Measurements from ENCODE around the gene CREB5. TPM values are rescaled to one million over a fixed set of nuclear protein-coding genes. Genes with fewer than 3 reads are reported as not detected.

CREB5 gene
- total and polyA plus RNA-seq, 2 of the 8 experiments (the other 6 are each of a cell fraction or from before 2014, with no cell fraction given) = 2.4 to 2.7 TPM

- H3K56ac ChIP-seq (replicated peaks; ENCODE audit: insufficient read length, low read depth, low read length) = no peak overlapping the region
- no peak overlapping the region for H4K5ac ChIP-seq (ENCODE audit: insufficient read length, low read depth, low read length)
- H4K91ac ChIP-seq (replicated peaks; ENCODE audit: insufficient read length, low read length) = no peak overlapping the region
- 0 out of 2 replicates have a peak overlapping the region, but pooled peaks have one; percentile 9 for H2BK15ac ChIP-seq (ENCODE audit: low read length)
- no peak overlapping the region for H3K9ac ChIP-seq (replicated peaks in 1 of 4; ENCODE audit: extremely low read depth in 1 of 4, low read depth in 3 of 4, low read length in 3 of 4)
- H3K4me1 ChIP-seq (replicated peaks in 1 of 4; ENCODE audit: control insufficient read depth in 3 of 4, insufficient read depth in 4 of 4, low read length in 3 of 4) = peaks cover 3 to 10% (median 6%) of the 10 kb centered on the region in 4 experiments; a peak in 3 of 7 replicates
- H2BK20ac ChIP-seq (ENCODE audit: low read length) = no peak overlapping the region
- H3K27ac ChIP-seq (ENCODE audit: low read depth, low read length) = no peak overlapping the region
- WGBS, 2 experiments (ENCODE audit: extremely low coverage in 1 of 2, insufficient coverage in 1 of 2, insufficient read length in 1 of 2, insufficient replicate concordance in 2 of 2, low coverage in 1 of 2, low lambda C conversion rate in 2 of 2, missing lambda C conversion rate in 1 of 2) = 87% methylated on average over 2 of the region's 2 CpGs; no CpG with 5 or more reads in 1 of the 2 experiments
- H3K9me3 ChIP-seq (ENCODE audit: insufficient read depth in 2 of 2, low read depth in 1 of 2, low read length in 1 of 2) = no peaks in the 10 kb centered on the region
- no peak overlapping the region for H4K8ac ChIP-seq (ENCODE audit: extremely low read depth, insufficient read depth, low read length)
- H4K20me1 ChIP-seq (replicated peaks in 1 of 2; ENCODE audit: control insufficient read depth in 1 of 2, insufficient read depth in 2 of 2, low read length in 2 of 2) = no peaks in the 10 kb centered on the region
- no peaks in the 10 kb centered on the region for H3K79me2 ChIP-seq (ENCODE audit: control insufficient read depth in 1 of 2, insufficient read depth in 2 of 2, low read length in 2 of 2)
- no peaks in the 10 kb centered on the region for H3K23me2 ChIP-seq (ENCODE audit: low read depth, low read length)
- H2BK120ac ChIP-seq (replicated peaks; ENCODE audit: low read depth, low read length) = no peak overlapping the region
- no peak for FAIRE-seq
- no peak overlapping the region for H3K4me2 ChIP-seq (ENCODE audit: insufficient read depth in 1 of 2, low read depth in 2 of 2, low read length in 2 of 2)
- H3K4me3 ChIP-seq (ENCODE audit: extremely low read depth in 1 of 4, insufficient read depth in 2 of 4, low read depth in 3 of 4, low read length in 4 of 4) = no peak overlapping the region
- H2BK12ac ChIP-seq (ENCODE audit: low read depth, low read length) = no peak overlapping the region
- no peak overlapping the region for H3K18ac ChIP-seq (ENCODE audit: extremely low read depth, low read length)
- no peaks in the 10 kb centered on the region for H3K27me3 ChIP-seq (replicated peaks in 1 of 4; ENCODE audit: control insufficient read depth in 3 of 4, extremely low read depth in 1 of 4, insufficient read depth in 3 of 4, low read length in 3 of 4)
- H3K36me3 ChIP-seq (ENCODE audit: control insufficient read depth in 2 of 4, insufficient read depth in 4 of 4, low read length in 3 of 4) = no peaks in the 10 kb centered on the region
- H2AK5ac ChIP-seq (ENCODE audit: low read depth, low read length) = no peak overlapping the region
- H3K23ac ChIP-seq (ENCODE audit: insufficient read length) = no peak overlapping the region
- ChIA-PET POLR2A (ENCODE audit: partially characterized antibody) (no interaction called here), CTCF (ENCODE audit: partially characterized antibody) (interaction anchor here (1.1 to 1.4 kb wide), 2 partner anchors 14 to 253 kb away, joined by 3 read pairs; no protein-coding TSS in a partner anchor)
- H3K14ac ChIP-seq (ENCODE audit: insufficient read length) = no peak overlapping the region
- H2AFZ ChIP-seq (ENCODE audit: low read length) = no peak overlapping the region
- no peak for DNase-seq (ENCODE audit: low read depth in 1 of 2, low spot score in 2 of 2)
- H3K79me1 ChIP-seq (ENCODE audit: low read depth, low read length) = no peaks in the 10 kb centered on the region
- no peak overlapping the region for H3K4ac ChIP-seq (replicated peaks; ENCODE audit: insufficient read length, low read depth, low read length)
- no peak overlapping the region for H2BK5ac ChIP-seq (ENCODE audit: low read depth, low read length)
- no peak for TF ChIP-seq HDAC2 (IDR thresholded peaks at IDR 0.05; ENCODE audit: borderline replicate concordance in 1 of 2, low read depth in 2 of 2, low read length in 2 of 2)
- no peak for TF ChIP-seq ATF2 (IDR thresholded peaks at IDR 0.05; ENCODE audit: low read length)
- no peak for TF ChIP-seq PHF8 (conservative IDR thresholded peaks at IDR 0.05; ENCODE audit: low read depth, low read length)
- TF ChIP-seq TEAD4 (IDR thresholded peaks at IDR 0.05; ENCODE audit: low read depth, low read length) = no peak
- TF ChIP-seq RNF2 (IDR thresholded peaks at IDR 0.05; ENCODE audit: borderline replicate concordance, low read depth, low read length, missing control alignments, poor library complexity, severe bottlenecking) = no peak
- TF ChIP-seq POLR2A (IDR thresholded peaks at IDR 0.05; ENCODE audit: control extremely low read depth in 1 of 2, low read depth in 2 of 2, low read length in 2 of 2) = no peak
- no peak for TF ChIP-seq NANOG (IDR thresholded peaks at IDR 0.05; ENCODE audit: insufficient read depth, low read depth, low read length, poor library complexity, severe bottlenecking)
- no peak for TF ChIP-seq SIRT6 (IDR thresholded peaks at IDR 0.05; ENCODE audit: low read length)
- TF ChIP-seq SP2 (IDR thresholded peaks at IDR 0.05; ENCODE audit: low read length) = no peak
- no peak for TF ChIP-seq POU5F1 (IDR thresholded peaks at IDR 0.05; ENCODE audit: low read depth, low read length)
- TF ChIP-seq SUZ12 (IDR thresholded peaks at IDR 0.05; ENCODE audit: low read length) = no peak
- no peak for TF ChIP-seq KDM4A (IDR thresholded peaks at IDR 0.05; ENCODE audit: low read depth, low read length, severe bottlenecking)
- TF ChIP-seq SP1 (IDR thresholded peaks at IDR 0.05; ENCODE audit: low read depth, low read length) = no peak
Measured at GRCh38 chr7:28640001-28640400, 227.7 kb downstream of the CREB5 start.
